HEK293 (cell line): ENCODE data around the gene SLC27A2.

ENCODE experiments used
- CTCF ChIA-PET: fragments of 350-600 bp; formaldehyde crosslinking; extraction: SDS; loops from one replicate; lab custom pipeline; 2021; ENCODE audit warnings: antibody characterized with exemption; lab: Yijun Ruan, JAX
- POLR2A ChIA-PET: fragments of 300-600 bp; formaldehyde crosslinking; extraction: SDS; loops from one replicate; lab custom pipeline; 2020; ENCODE audit warnings: antibody characterized with exemption, inconsistent platforms; lab: Yijun Ruan, JAX
- H3K27ac ChIP-seq: fragments of 200-500 bp; sonication (Bioruptor generic); 2 replicates; pipeline ENCODE4 v1.5.1; 2014; ENCODE audit warnings: low read depth, low read length, control low read depth, inconsistent platforms; ENCODE audit errors: extremely low read depth
- H3K36me3 ChIP-seq, 2 experiments: fragments of 200-500 bp in 1 of 2; sonication (Bioruptor generic) in 1 of 2; 1 replicate in 1 of 2; 2 replicates in 1 of 2; pipeline ENCODE4 v1.5.1; 2014 to 2017; ENCODE audit warnings: inconsistent platforms in 2 of 2, low read length in 2 of 2; ENCODE audit not compliant: control insufficient read depth in 2 of 2, insufficient read depth in 1 of 2
- H3K4me1 ChIP-seq: fragments of 200-500 bp; sonication (Bioruptor generic); 2 replicates; pipeline ENCODE4 v1.5.1; 2014; ENCODE audit warnings: mild to moderate bottlenecking, low read length, inconsistent platforms; ENCODE audit not compliant: control insufficient read depth, insufficient read depth
- H3K4me3 ChIP-seq: 2 replicates; pipeline ENCODE4 v1.5.1; 2011; ENCODE audit warnings: low read depth, mild to moderate bottlenecking, control low read depth, low read length, moderate library complexity
- H3K9me3 ChIP-seq: fragments of 200-500 bp; sonication (Bioruptor generic); 2 replicates; pipeline ENCODE4 v1.5.1; 2014; ENCODE audit warnings: low read depth, low read length, inconsistent platforms; ENCODE audit not compliant: control insufficient read depth, insufficient read depth
- EGR2 ChIP-seq: fragments of 450-650 bp; formaldehyde crosslinking; IDR thresholded peaks from 2 replicates; pipeline ENCODE4 v1.5.1; 2016; ENCODE audit warnings: low read depth, missing biosample characterization, missing genetic modification characterization
- KLF9 ChIP-seq: fragments of 450-650 bp; formaldehyde crosslinking; IDR thresholded peaks from 2 replicates; pipeline ENCODE4 v1.5.1; 2016; ENCODE audit warnings: missing biosample characterization, missing genetic modification characterization, low read depth
- SP7 ChIP-seq: fragments of 450-650 bp; formaldehyde crosslinking; IDR thresholded peaks from 2 replicates; pipeline ENCODE4 v1.5.1; 2016; ENCODE audit warnings: missing biosample characterization, missing genetic modification characterization
- YY1 ChIP-seq: fragments of 450-650 bp; formaldehyde crosslinking; IDR thresholded peaks from 2 replicates; pipeline ENCODE4 v1.5.1; 2018; ENCODE audit warnings: missing biosample characterization, missing genetic modification characterization
- ZBTB1 ChIP-seq: fragments of 450-650 bp; formaldehyde crosslinking; IDR thresholded peaks from 2 replicates; pipeline ENCODE4 v1.5.1; 2016; ENCODE audit warnings: missing biosample characterization, missing genetic modification characterization
- ZIC2 ChIP-seq: fragments of 450-650 bp; formaldehyde crosslinking; IDR thresholded peaks from 2 replicates; pipeline ENCODE4 v1.5.1; 2016; ENCODE audit warnings: missing biosample characterization, missing genetic modification characterization
- ZNF169 ChIP-seq: fragments of 450-650 bp; formaldehyde crosslinking; IDR thresholded peaks from 2 replicates; pipeline ENCODE4 v1.5.1; 2016; ENCODE audit warnings: missing biosample characterization, missing genetic modification characterization
- ZNF174 ChIP-seq: fragments of 450-650 bp; formaldehyde crosslinking; IDR thresholded peaks from 2 replicates; pipeline ENCODE4 v1.5.0; 2017; ENCODE audit warnings: missing biosample characterization, mild to moderate bottlenecking, missing genetic modification characterization
- ZNF175 ChIP-seq: fragments of 450-650 bp; formaldehyde crosslinking; IDR thresholded peaks from 2 replicates; pipeline ENCODE4 v1.5.1; 2016; ENCODE audit warnings: missing biosample characterization, missing genetic modification characterization
- ZNF184 ChIP-seq: fragments of 450-650 bp; IDR thresholded peaks from 2 replicates; pipeline ENCODE4 v1.5.1; 2018; ENCODE audit warnings: missing biosample characterization, mild to moderate bottlenecking, missing genetic modification characterization
- ZNF221 ChIP-seq: fragments of 450-650 bp; formaldehyde crosslinking; IDR thresholded peaks from 2 replicates; pipeline ENCODE4 v1.5.1; 2017; ENCODE audit warnings: missing biosample characterization, missing genetic modification characterization, borderline replicate concordance
- ZNF37A ChIP-seq: fragments of 450-650 bp; IDR thresholded peaks from 2 replicates; pipeline ENCODE4 v1.5.1; 2018; ENCODE audit warnings: missing biosample characterization, missing genetic modification characterization
- ZNF48 ChIP-seq: fragments of 450-650 bp; formaldehyde crosslinking; IDR thresholded peaks from 2 replicates; pipeline ENCODE4 v1.5.1; 2016; ENCODE audit warnings: missing biosample characterization, missing genetic modification characterization
- ZNF600 ChIP-seq: fragments of 450-650 bp; formaldehyde crosslinking; IDR thresholded peaks from 2 replicates; pipeline ENCODE4 v1.5.1; 2016; ENCODE audit warnings: missing biosample characterization, missing genetic modification characterization
- ZNF621 ChIP-seq: fragments of 450-650 bp; formaldehyde crosslinking; IDR thresholded peaks from 2 replicates; pipeline ENCODE4 v1.5.1; 2017; ENCODE audit warnings: missing biosample characterization, missing genetic modification characterization
- TF ChIP-seq, protein P1 (sequence below): fragments of 450-650 bp; formaldehyde crosslinking; IDR thresholded peaks from 2 replicates; pipeline ENCODE4 v1.5.1; 2016; ENCODE audit warnings: missing biosample characterization, missing genetic modification characterization
- TF ChIP-seq, protein P2 (sequence below): fragments of 450-650 bp; formaldehyde crosslinking; IDR thresholded peaks from 2 replicates; pipeline ENCODE4 v1.5.1; 2016; ENCODE audit warnings: missing biosample characterization, missing genetic modification characterization, borderline replicate concordance
- TF ChIP-seq, protein P3 (sequence below): fragments of 450-650 bp; formaldehyde crosslinking; IDR thresholded peaks from 2 replicates; pipeline ENCODE4 v1.5.1; 2016; ENCODE audit warnings: missing biosample characterization, missing genetic modification characterization
- TF ChIP-seq, protein P4 (sequence below): fragments of 450-650 bp; formaldehyde crosslinking; IDR thresholded peaks from 2 replicates; pipeline ENCODE4 v1.5.1; 2016; ENCODE audit warnings: missing biosample characterization, missing genetic modification characterization
- TF ChIP-seq, protein P5 (sequence below): fragments of 450-650 bp; formaldehyde crosslinking; IDR thresholded peaks from 2 replicates; pipeline ENCODE4 v1.5.1; 2016; ENCODE audit warnings: missing biosample characterization, missing genetic modification characterization
- TF ChIP-seq, protein P6 (sequence below): fragments of 450-650 bp; formaldehyde crosslinking; IDR thresholded peaks from 2 replicates; pipeline ENCODE4 v1.5.1; 2017; ENCODE audit warnings: missing biosample characterization, missing genetic modification characterization

The SLC27A2 gene

DNA sequence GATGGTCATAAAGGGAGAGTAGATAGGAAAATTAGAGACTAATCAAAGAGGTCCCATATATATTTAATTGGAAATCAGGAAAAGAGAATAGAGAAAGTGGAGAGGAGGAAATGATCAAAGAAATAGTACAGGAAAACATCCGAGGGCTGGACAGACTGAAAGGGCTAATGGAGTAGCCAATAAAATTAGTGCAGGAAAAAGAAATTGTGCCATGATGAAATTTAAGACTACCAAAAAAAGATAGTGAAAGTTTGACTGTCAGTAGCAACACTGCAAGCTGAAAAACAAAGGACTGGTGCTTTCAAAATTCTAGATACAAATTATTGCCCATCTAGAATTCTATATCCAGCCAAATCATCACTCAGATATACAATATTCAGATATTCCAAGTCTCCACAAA is 36.3 kb downstream of the SLC27A2 start:
- H3K4me1 ChIP-seq = no peaks in the 10 kb centered on the region
- no peak overlapping the region for H3K4me3 ChIP-seq
- ChIA-PET POLR2A (no interaction called here), CTCF (interaction anchor here (0.7 kb wide), 1 partner anchor 15 kb away, joined by 3 read pairs; no protein-coding TSS in a partner anchor)
- no peaks in the 10 kb centered on the region for H3K9me3 ChIP-seq
- TF ChIP-seq ZNF175 (tag by site-specific recombination) (no peak), ZNF174 (tag by site-specific recombination) (no peak), ZBTB1 (tag by site-specific recombination) (no peak), ZNF48 (tag by site-specific recombination) (no peak), ZNF37A (tag by site-specific recombination) (no peak), EGR2 (tag by site-specific recombination) (no peak), YY1 (tag by site-specific recombination) (no peak), ZNF184 (tag by site-specific recombination) (no peak)
- TF ChIP-seq, protein P1, sequence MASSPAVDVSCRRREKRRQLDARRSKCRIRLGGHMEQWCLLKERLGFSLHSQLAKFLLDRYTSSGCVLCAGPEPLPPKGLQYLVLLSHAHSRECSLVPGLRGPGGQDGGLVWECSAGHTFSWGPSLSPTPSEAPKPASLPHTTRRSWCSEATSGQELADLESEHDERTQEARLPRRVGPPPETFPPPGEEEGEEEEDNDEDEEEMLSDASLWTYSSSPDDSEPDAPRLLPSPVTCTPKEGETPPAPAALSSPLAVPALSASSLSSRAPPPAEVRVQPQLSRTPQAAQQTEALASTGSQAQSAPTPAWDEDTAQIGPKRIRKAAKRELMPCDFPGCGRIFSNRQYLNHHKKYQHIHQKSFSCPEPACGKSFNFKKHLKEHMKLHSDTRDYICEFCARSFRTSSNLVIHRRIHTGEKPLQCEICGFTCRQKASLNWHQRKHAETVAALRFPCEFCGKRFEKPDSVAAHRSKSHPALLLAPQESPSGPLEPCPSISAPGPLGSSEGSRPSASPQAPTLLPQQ (tag by site-specific recombination) = no peak
- H3K36me3 ChIP-seq = no peaks in the 10 kb centered on the region
- H3K27ac ChIP-seq = no peak overlapping the region

DNA sequence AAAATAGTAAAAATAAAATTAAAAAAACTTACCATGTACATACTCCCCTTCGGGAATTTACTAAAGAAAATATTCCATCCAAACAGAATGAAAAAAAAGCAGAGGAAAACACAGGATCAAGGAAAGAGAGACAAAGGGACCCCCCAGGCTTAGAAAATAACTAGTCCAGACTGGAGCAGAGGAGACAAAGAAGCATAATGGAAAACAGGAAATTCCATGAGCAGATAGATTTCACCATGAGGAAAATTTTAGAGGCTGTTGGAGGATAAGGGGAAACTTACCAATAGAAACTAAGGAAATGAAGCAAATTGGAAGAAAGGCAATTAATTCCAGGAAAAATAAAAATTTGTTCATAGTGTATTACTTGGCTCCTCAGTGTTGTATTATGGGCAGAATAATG is 36.7 kb downstream of the SLC27A2 start:
- POLR2A ChIA-PET = no interaction called here

More for the DNA sequence above, 36.7 kb downstream of the SLC27A2 start:
- H3K4me3 ChIP-seq = no peak overlapping the region
- CTCF ChIA-PET = interaction anchor here (0.7 kb wide), 1 partner anchor 14 kb away, joined by 3 read pairs; no protein-coding TSS in a partner anchor
- TF ChIP-seq ZNF600 (tag by site-specific recombination) = no peak
- no peak for TF ChIP-seq ZNF169 (tag by site-specific recombination)
- TF ChIP-seq, protein P2, sequence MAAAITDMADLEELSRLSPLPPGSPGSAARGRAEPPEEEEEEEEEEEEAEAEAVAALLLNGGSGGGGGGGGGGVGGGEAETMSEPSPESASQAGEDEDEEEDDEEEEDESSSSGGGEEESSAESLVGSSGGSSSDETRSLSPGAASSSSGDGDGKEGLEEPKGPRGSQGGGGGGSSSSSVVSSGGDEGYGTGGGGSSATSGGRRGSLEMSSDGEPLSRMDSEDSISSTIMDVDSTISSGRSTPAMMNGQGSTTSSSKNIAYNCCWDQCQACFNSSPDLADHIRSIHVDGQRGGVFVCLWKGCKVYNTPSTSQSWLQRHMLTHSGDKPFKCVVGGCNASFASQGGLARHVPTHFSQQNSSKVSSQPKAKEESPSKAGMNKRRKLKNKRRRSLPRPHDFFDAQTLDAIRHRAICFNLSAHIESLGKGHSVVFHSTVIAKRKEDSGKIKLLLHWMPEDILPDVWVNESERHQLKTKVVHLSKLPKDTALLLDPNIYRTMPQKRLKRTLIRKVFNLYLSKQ (tag by site-specific recombination) = no peak
- TF ChIP-seq ZNF221 (tag by site-specific recombination) = no peak
- TF ChIP-seq, protein P3, sequence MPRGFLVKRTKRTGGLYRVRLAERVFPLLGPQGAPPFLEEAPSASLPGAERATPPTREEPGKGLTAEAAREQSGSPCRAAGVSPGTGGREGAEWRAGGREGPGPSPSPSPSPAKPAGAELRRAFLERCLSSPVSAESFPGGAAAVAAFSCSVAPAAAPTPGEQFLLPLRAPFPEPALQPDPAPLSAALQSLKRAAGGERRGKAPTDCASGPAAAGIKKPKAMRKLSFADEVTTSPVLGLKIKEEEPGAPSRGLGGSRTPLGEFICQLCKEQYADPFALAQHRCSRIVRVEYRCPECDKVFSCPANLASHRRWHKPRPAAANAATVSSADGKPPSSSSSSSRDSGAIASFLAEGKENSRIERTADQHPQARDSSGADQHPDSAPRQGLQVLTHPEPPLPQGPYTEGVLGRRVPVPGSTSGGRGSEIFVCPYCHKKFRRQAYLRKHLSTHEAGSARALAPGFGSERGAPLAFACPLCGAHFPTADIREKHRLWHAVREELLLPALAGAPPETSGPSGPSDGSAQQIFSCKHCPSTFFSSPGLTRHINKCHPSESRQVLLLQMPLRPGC (tag by site-specific recombination) = no peak
- TF ChIP-seq, protein P4, sequence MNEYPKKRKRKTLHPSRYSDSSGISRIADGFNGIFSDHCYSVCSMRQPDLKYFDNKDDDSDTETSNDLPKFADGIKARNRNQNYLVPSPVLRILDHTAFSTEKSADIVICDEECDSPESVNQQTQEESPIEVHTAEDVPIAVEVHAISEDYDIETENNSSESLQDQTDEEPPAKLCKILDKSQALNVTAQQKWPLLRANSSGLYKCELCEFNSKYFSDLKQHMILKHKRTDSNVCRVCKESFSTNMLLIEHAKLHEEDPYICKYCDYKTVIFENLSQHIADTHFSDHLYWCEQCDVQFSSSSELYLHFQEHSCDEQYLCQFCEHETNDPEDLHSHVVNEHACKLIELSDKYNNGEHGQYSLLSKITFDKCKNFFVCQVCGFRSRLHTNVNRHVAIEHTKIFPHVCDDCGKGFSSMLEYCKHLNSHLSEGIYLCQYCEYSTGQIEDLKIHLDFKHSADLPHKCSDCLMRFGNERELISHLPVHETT (tag by site-specific recombination) = no peak
- no peak for TF ChIP-seq ZNF174 (tag by site-specific recombination)
- TF ChIP-seq, protein P1 (tag by site-specific recombination) = no peak
- no peak for TF ChIP-seq KLF9 (tag by site-specific recombination)
- TF ChIP-seq, protein P5, sequence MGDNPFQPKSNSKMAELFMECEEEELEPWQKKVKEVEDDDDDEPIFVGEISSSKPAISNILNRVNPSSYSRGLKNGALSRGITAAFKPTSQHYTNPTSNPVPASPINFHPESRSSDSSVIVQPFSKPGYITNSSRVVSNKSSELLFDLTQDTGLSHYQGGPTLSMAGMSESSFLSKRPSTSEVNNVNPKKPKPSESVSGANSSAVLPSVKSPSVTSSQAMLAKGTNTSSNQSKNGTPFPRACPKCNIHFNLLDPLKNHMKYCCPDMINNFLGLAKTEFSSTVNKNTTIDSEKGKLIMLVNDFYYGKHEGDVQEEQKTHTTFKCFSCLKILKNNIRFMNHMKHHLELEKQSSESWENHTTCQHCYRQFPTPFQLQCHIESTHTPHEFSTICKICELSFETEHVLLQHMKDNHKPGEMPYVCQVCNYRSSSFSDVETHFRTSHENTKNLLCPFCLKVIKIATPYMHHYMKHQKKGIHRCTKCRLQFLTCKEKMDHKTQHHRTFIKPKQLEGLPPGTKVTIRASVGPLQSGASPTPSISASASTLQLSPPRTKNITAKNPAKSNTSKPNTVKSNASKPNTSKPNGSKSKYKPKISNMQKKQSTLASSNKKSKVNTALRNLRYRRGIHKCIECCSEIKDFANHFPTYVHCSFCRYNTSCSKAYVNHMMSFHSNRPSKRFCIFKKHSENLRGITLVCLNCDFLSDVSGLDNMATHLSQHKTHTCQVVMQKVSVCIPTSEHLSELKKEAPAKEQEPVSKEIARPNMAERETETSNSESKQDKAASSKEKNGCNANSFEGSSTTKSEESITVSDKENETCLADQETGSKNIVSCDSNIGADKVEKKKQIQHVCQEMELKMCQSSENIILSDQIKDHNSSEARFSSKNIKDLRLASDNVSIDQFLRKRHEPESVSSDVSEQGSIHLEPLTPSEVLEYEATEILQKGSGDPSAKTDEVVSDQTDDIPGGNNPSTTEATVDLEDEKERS (tag by site-specific recombination) = no peak
- TF ChIP-seq ZIC2 (tag by site-specific recombination) = no peak
- TF ChIP-seq, protein P6, sequence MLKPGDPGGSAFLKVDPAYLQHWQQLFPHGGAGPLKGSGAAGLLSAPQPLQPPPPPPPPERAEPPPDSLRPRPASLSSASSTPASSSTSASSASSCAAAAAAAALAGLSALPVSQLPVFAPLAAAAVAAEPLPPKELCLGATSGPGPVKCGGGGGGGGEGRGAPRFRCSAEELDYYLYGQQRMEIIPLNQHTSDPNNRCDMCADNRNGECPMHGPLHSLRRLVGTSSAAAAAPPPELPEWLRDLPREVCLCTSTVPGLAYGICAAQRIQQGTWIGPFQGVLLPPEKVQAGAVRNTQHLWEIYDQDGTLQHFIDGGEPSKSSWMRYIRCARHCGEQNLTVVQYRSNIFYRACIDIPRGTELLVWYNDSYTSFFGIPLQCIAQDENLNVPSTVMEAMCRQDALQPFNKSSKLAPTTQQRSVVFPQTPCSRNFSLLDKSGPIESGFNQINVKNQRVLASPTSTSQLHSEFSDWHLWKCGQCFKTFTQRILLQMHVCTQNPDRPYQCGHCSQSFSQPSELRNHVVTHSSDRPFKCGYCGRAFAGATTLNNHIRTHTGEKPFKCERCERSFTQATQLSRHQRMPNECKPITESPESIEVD = no peak
- TF ChIP-seq ZNF621 (tag by site-specific recombination) = no peak
- no peak for TF ChIP-seq SP7
- H3K9me3 ChIP-seq = no peaks in the 10 kb centered on the region
- no peaks in the 10 kb centered on the region for H3K36me3 ChIP-seq
- no peak overlapping the region for H3K27ac ChIP-seq
- no peaks in the 10 kb centered on the region for H3K4me1 ChIP-seq
